Breast epithelium (tissue), 4 donors: ENCODE measurements around the gene CDH6. TPM values are rescaled to one million over a fixed set of nuclear protein-coding genes. Genes with fewer than 3 reads are reported as not detected.

Source experiments
- DNase-seq, 2 donors: peaks; one replicate each; pipeline ENCODE4 v3.0.0-alpha.2; 2019; ENCODE audit warnings: low spot score in 2 of 2
- H3K27ac ChIP-seq, 2 donors: fragments of 200-600 bp; sonication (generic) in 1 of 2; one replicate each; pipeline ENCODE4 v1.5.1; 2016 to 2019; ENCODE audit warnings: mild to moderate bottlenecking in 1 of 2
- H3K27me3 ChIP-seq, 2 donors: fragments of 200-600 bp; sonication (generic) in 1 of 2; one replicate each; pipeline versions ENCODE4 v1.5.1 to v1.6.0; 2017 to 2019; ENCODE audit warnings: control low read depth in 1 of 2, mild to moderate bottlenecking in 1 of 2
- H3K36me3 ChIP-seq: fragments of 200-600 bp; one replicate; pipeline ENCODE4 v1.5.1; 2019
- H3K4me1 ChIP-seq, 2 donors: fragments of 200-600 bp; sonication (generic); one replicate each; pipeline ENCODE4 v1.5.1; 2016 to 2019; ENCODE audit warnings: control low read depth in 1 of 2
- H3K4me3 ChIP-seq, 3 donors: fragments of 200-600 bp; sonication (generic); 1 replicate in 2 of 3; 2 replicates in 1 of 3; pipeline ENCODE4 v1.5.1; 2016 to 2019; ENCODE audit warnings: mild to moderate bottlenecking in 3 of 3, moderate library complexity in 2 of 3
- H3K9me3 ChIP-seq, 2 donors: fragments of 200-600 bp; sonication (generic) in 1 of 2; one replicate each; pipeline ENCODE4 v1.5.1; 2016 to 2019; ENCODE audit warnings: control low read depth in 1 of 2
- POLR2A ChIP-seq: fragments of 450-650 bp; IDR thresholded peaks from one replicate; pipeline ENCODE4 v1.6.1; 2016; ENCODE audit warnings: antibody characterized with exemption, mild to moderate bottlenecking, moderate library complexity
- POLR2AphosphoS5 ChIP-seq, 3 donors: sonication (generic); formaldehyde crosslinking; IDR thresholded peaks; one replicate each; pipeline ENCODE4 v1.6.1; 2017; ENCODE audit warnings: antibody characterized with exemption in 3 of 3
- intact Hi-C: fragments of 100-400 bp; cut with DNase I; formaldehyde crosslinking; loops from one replicate; pipeline ENCODE4 v1.15.1; 2023; ENCODE audit warnings: low total_unique reads
- total RNA-seq, 3 donors: library from RNA; depleted of rRNA; stranded (reverse); fragments of >200 nt; gene quantifications; one replicate each; pipeline ENCODE4 v1.1.0, GENCODE V29; 2016
- TF ChIP-seq, protein P1 (sequence below), 3 donors: fragments of 450-650 bp; IDR thresholded peaks; one replicate each; pipeline ENCODE4 v1.5.1; 2016 to 2017; ENCODE audit warnings: antibody characterized with exemption in 3 of 3, mild to moderate bottlenecking in 3 of 3, moderate library complexity in 3 of 3

The CDH6 gene
- total RNA-seq, 3 donors from 2014 or later, result 1.4 to 4.8 (median 3.9) TPM

DNA sequence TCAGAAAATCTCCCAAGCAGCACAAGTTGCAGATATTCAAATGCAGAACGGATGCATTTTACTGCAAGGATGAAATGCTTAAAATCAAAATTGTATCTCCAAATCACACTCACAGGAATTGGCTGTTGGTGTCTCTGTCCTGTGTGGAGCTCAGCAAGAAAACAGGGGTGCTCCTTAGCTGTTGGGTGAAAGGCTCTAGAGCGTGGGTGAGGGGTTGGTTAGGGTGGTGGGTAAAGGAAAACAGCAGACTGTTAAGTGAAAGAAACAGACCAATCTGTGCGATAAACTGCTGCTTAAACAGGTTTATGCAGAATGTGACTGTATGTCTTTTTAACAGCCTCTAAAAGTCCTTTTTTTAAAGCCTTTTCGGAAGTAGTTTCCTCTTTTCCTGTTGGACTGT, 19.8 kb downstream of the CDH6 start:
- DNase-seq, result no peak
- no peak overlapping the region for H3K4me3 ChIP-seq
- H3K36me3 ChIP-seq, result no peaks in the 10 kb centered on the region
- intact Hi-C loops, result no loop called here
- TF ChIP-seq POLR2A (no peak), POLR2AphosphoS5 (IDR thresholded peaks at IDR 0.05) (no peak)
- TF ChIP-seq, protein P1, sequence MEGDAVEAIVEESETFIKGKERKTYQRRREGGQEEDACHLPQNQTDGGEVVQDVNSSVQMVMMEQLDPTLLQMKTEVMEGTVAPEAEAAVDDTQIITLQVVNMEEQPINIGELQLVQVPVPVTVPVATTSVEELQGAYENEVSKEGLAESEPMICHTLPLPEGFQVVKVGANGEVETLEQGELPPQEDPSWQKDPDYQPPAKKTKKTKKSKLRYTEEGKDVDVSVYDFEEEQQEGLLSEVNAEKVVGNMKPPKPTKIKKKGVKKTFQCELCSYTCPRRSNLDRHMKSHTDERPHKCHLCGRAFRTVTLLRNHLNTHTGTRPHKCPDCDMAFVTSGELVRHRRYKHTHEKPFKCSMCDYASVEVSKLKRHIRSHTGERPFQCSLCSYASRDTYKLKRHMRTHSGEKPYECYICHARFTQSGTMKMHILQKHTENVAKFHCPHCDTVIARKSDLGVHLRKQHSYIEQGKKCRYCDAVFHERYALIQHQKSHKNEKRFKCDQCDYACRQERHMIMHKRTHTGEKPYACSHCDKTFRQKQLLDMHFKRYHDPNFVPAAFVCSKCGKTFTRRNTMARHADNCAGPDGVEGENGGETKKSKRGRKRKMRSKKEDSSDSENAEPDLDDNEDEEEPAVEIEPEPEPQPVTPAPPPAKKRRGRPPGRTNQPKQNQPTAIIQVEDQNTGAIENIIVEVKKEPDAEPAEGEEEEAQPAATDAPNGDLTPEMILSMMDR (IDR thresholded peaks at IDR 0.05), result no peak
- H3K4me1 ChIP-seq, result no peaks in the 10 kb centered on the region
- H3K27me3 ChIP-seq, result no peaks in the 10 kb centered on the region
- no peak overlapping the region for H3K27ac ChIP-seq
- H3K9me3 ChIP-seq, result no peaks in the 10 kb centered on the region

DNA sequence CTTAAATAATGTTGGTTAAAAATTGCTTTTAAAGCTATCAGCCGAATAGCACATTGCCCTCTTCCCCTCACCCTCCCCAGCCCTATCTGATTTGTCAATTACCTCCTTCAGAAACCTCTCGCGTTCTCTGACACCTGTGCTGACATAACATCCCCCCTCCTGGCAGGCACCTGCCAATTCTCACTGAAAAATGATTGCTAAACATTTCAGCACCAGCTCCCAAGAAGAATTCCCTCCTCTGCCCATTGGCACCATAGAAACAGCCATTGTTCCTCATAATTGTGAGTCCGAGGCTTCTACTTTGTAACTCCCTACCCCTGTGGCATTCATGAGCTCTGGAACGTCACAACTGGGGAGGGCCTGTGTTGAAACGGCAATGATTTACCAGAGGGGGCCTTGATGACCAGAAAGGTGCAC, 20.2 kb downstream of the CDH6 start:
- Histone ChIP-seq H3K9me3 (no peaks in the 10 kb centered on the region), H3K27me3 (no peaks in the 10 kb centered on the region), H3K36me3 (no peaks in the 10 kb centered on the region), H3K4me3 (no peak overlapping the region), H3K27ac (no peak overlapping the region), H3K4me1 (no peaks in the 10 kb centered on the region)
- no peak for DNase-seq
- intact Hi-C loops, result no loop called here
- TF ChIP-seq POLR2AphosphoS5 (IDR thresholded peaks at IDR 0.05), result no peak
- TF ChIP-seq, protein P1 (IDR thresholded peaks at IDR 0.05), result no peak
- no peak for TF ChIP-seq POLR2A

DNA sequence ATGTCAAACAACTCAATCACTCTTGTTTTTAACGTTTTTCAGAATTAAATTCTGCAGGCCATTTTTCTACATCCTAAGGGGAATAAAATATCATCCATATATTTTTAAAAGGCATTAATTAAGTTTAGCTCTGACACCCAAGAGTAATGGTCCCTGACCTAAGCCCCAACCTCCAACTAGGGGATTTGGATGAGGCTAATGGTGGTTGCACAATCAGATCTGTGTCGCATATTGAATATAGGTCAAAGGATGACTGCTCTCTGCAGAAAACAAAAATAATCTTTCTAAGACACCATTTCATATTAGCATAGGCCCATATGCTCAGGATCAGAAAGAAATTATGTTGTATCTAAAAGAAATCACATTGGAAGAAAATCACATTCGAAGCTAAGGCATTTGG, 20.7 kb downstream of the CDH6 start:
- H3K9me3 ChIP-seq, result no peaks in the 10 kb centered on the region
- no peaks in the 10 kb centered on the region for H3K27me3 ChIP-seq
- no peaks in the 10 kb centered on the region for H3K4me1 ChIP-seq
- H3K4me3 ChIP-seq, result no peak overlapping the region
- DNase-seq, result no peak
- intact Hi-C loops, result no loop called here
- TF ChIP-seq, protein P1 (IDR thresholded peaks at IDR 0.05), result no peak
- TF ChIP-seq POLR2A, result no peak
- no peak for TF ChIP-seq POLR2AphosphoS5 (IDR thresholded peaks at IDR 0.05)
- no peaks in the 10 kb centered on the region for H3K36me3 ChIP-seq
- no peak overlapping the region for H3K27ac ChIP-seq

DNA sequence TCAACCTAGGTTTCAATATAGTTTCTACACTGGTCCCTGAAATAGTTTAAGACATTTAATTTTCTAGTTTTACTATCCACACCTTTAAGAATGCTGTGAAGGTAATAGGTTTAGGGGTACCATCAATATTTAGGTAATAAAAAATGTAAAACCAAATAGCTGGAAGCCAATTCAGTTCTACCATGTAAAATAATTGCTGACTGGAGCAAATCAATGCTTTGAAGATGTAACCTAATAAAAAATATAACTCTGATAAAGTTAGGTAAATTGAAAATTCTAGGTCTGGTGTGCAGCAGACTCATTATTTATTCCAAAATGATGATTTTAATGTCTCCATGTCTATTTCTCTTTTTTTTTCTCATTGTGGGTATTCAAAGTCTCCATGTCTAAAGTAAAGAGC, 21.8 kb downstream of the CDH6 start:
- Histone ChIP-seq H3K36me3 (no peaks in the 10 kb centered on the region), H3K27me3 (no peaks in the 10 kb centered on the region), H3K4me1 (no peaks in the 10 kb centered on the region), H3K4me3 (no peak overlapping the region), H3K27ac (no peak overlapping the region), H3K9me3 (no peaks in the 10 kb centered on the region)
- intact Hi-C loops, result no loop called here
- TF ChIP-seq POLR2AphosphoS5 (IDR thresholded peaks at IDR 0.05) (no peak), POLR2A (no peak)
- TF ChIP-seq, protein P1 (IDR thresholded peaks at IDR 0.05), result no peak
- DNase-seq, result no peak

DNA sequence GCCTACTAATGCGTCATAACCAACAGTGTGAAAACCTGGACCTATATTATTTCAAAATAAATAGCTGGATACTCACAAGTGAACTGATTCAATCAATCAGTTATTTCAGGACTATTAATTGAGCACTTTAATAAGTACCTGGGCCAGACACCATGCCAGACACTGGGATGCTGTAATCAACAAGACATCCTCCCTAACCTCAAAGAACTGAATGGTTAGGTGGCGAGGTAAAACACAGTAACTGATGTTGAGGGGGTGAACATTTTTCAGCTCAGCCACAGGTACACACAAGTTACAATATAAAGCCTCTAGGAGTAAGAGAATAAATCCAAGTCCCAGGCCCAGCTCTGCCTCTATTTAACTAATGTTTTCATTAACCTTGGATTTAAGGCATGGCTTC, 24.0 kb downstream of the CDH6 start:
- Histone ChIP-seq H3K27ac (no peak overlapping the region), H3K27me3 (no peaks in the 10 kb centered on the region), H3K36me3 (no peaks in the 10 kb centered on the region), H3K4me1 (no peaks in the 10 kb centered on the region), H3K4me3 (no peak overlapping the region), H3K9me3 (no peaks in the 10 kb centered on the region)
- DNase-seq, result no peak
- TF ChIP-seq, protein P1 (IDR thresholded peaks at IDR 0.05), result no peak
- TF ChIP-seq POLR2A (no peak), POLR2AphosphoS5 (IDR thresholded peaks at IDR 0.05) (no peak)
- intact Hi-C loops, result no loop called here
